ENCODE measurements around the gene ZNF701.

- peak; percentile 56 for TF ChIP-seq CTCF (conservative IDR thresholded peaks at IDR 0.05; ENCODE audit: low read length)
- no peak for TF ChIP-seq EZH2phosphoT487 (IDR thresholded peaks at IDR 0.05; ENCODE audit: borderline replicate concordance, low read depth, low read length)
Observed at GRCh38 chr19:52527134-52527955, 42.7 kb upstream of the ZNF701 start, which contains the start of gene ZNF808.
